Measurements from ENCODE around the gene FBXO10.

DNA sequence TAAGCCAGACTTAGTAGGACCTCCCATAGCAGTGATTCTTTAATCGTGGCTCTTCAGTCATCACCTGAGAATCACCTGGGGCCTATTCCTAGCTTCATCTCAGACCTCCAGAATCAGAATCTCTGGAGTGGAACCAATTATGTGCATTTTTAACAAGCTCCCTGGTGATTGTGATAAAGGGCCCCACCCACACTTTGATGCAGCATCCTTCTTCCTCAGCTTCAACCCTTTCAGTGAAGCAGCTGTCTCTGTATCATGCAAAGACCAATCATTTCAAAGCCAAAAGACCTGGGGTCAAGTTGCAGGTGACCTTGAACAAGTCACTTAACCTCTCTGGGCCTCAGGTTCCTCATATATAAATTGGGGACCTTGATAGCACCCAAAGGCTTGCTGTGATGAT, 17.1 kb downstream of the FBXO10 start:
- TF ChIP-seq, protein P1, sequence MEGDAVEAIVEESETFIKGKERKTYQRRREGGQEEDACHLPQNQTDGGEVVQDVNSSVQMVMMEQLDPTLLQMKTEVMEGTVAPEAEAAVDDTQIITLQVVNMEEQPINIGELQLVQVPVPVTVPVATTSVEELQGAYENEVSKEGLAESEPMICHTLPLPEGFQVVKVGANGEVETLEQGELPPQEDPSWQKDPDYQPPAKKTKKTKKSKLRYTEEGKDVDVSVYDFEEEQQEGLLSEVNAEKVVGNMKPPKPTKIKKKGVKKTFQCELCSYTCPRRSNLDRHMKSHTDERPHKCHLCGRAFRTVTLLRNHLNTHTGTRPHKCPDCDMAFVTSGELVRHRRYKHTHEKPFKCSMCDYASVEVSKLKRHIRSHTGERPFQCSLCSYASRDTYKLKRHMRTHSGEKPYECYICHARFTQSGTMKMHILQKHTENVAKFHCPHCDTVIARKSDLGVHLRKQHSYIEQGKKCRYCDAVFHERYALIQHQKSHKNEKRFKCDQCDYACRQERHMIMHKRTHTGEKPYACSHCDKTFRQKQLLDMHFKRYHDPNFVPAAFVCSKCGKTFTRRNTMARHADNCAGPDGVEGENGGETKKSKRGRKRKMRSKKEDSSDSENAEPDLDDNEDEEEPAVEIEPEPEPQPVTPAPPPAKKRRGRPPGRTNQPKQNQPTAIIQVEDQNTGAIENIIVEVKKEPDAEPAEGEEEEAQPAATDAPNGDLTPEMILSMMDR (IDR thresholded peaks at IDR 0.05), result no peak
- TF ChIP-seq POLR2AphosphoS5 (IDR thresholded peaks at IDR 0.05), result no peak
